ENCODE measurements around the gene ALKBH5. TPM values are rescaled to one million over a fixed set of nuclear protein-coding genes. Genes with fewer than 3 reads are reported as not detected.

The ALKBH5 gene
- total RNA-seq, 1 experiment from 2014 or later, result 105 TPM

GRCh38 chr17:18197535-18198194, 14.0 kb downstream of the ALKBH5 start (continued):
- TF ChIP-seq CREM (CRISPR knock-in tag; IDR thresholded peaks at IDR 0.05) (no peak), ZSCAN18 (CRISPR knock-in tag; IDR thresholded peaks at IDR 0.05) (no peak)

- H3K36me3 Mint-ChIP-seq, result peaks cover 44% of the 10 kb centered on the region
- TF ChIP-seq AR (CRISPR knock-in tag; IDR thresholded peaks at IDR 0.05) (no peak), ZNF138 (CRISPR knock-in tag; conservative IDR thresholded peaks at IDR 0.05) (no peak), E2F1 (CRISPR knock-in tag; IDR thresholded peaks at IDR 0.05) (no peak), IRF1 (CRISPR knock-in tag; IDR thresholded peaks at IDR 0.05) (no peak), NR2C2 (CRISPR knock-in tag; IDR thresholded peaks at IDR 0.05) (no peak), CREM (CRISPR knock-in tag; IDR thresholded peaks at IDR 0.05) (no peak), NR3C1 (CRISPR knock-in tag; conservative IDR thresholded peaks at IDR 0.05; ENCODE audit: low read depth) (no peak)
- DNase-seq (ENCODE audit: low spot score) (no peak), ATAC-seq (no peak)
- ChIA-PET POLR2A (no interaction called here), CTCF (interaction anchor here (1.0 kb wide), 1 partner anchor 59 kb away, joined by 3 read pairs; no protein-coding TSS in a partner anchor)
- no peaks in the 10 kb centered on the region for H3K27me3 Mint-ChIP-seq (ENCODE audit: low read depth)
- H3K4me1 Mint-ChIP-seq, result peaks cover 7% of the 10 kb centered on the region; the same call in 1 of the 2 replicates
- no peak overlapping the region for H3K27ac Mint-ChIP-seq
- H3K9me3 Mint-ChIP-seq, result no peaks in the 10 kb centered on the region
- no peak overlapping the region for H3K4me3 Mint-ChIP-seq
These were observed 14.9 kb downstream of the ALKBH5 start for GRCh38 chr17:18198530-18198929.

- H3K9me3 Mint-ChIP-seq, result no peaks in the 10 kb centered on the region
- H3K4me1 Mint-ChIP-seq, result peaks cover 7% of the 10 kb centered on the region; the same call in 1 of the 2 replicates
- DNase-seq (ENCODE audit: low spot score) (no peak), ATAC-seq (no peak)
- no peaks in the 10 kb centered on the region for H3K27me3 Mint-ChIP-seq (ENCODE audit: low read depth)
- POLR2A ChIA-PET, result no interaction called here
- no peak for TF ChIP-seq ATF2 (CRISPR knock-in tag; IDR thresholded peaks at IDR 0.05; ENCODE audit: borderline replicate concordance, low read depth)
- TF ChIP-seq RELA (CRISPR knock-in tag; IDR thresholded peaks at IDR 0.05; ENCODE audit: borderline replicate concordance), result no peak
- no peak for TF ChIP-seq HMGA2 (CRISPR knock-in tag; IDR thresholded peaks at IDR 0.05)
- no peak for TF ChIP-seq NFE2L1 (CRISPR knock-in tag; IDR thresholded peaks at IDR 0.05)
- TF ChIP-seq SOX15 (CRISPR knock-in tag; IDR thresholded peaks at IDR 0.05), result no peak
- TF ChIP-seq ZNF396 (CRISPR knock-in tag; IDR thresholded peaks at IDR 0.05; ENCODE audit: borderline replicate concordance), result no peak
- no peak for TF ChIP-seq ZBTB43 (CRISPR knock-in tag; IDR thresholded peaks at IDR 0.05)
- CTCF ChIA-PET, result interaction anchor here (0.6 to 2.5 kb wide), 5 partner anchors 9 to 60 kb away, joined by 4 to 16 read pairs (median 10); partner anchors contain the start of gene ALKBH5
- H3K4me3 Mint-ChIP-seq, result no peak overlapping the region
- H3K27ac Mint-ChIP-seq, result peak overlapping the region; percentile 54; the same call in 1 of the 2 replicates
- peaks cover 38% of the 10 kb centered on the region for H3K36me3 Mint-ChIP-seq
These were observed 17.5 kb downstream of the ALKBH5 start for GRCh38 chr17:18201108-18201507.

Measured in WTC11 (cell line).